H9 (cell line): ENCODE results near the gene OPN4. TPM values are rescaled to one million over a fixed set of nuclear protein-coding genes. Genes with fewer than 3 reads are reported as not detected.
A peak's percentile ranks its signal among the peaks of the same experiment; 100 is the strongest.

Experiments used
- DNase-seq: peaks from one replicate; pipeline ENCODE4 v3.0.0-alpha.2; 2017
- H2AFZ ChIP-seq: one replicate; pipeline ENCODE4 v1.6.1; 2013; ENCODE audit warnings: mild to moderate bottlenecking, low read length, control low read depth, moderate library complexity
- H2AK5ac ChIP-seq: 2 replicates; pipeline ENCODE4 v1.6.1; 2013; ENCODE audit warnings: low read length, control low read depth, mixed read lengths; ENCODE audit not compliant: insufficient read length
- H2BK120ac ChIP-seq: one replicate; pipeline ENCODE4 v1.6.1; 2013; ENCODE audit warnings: low read depth, mild to moderate bottlenecking, low read length, control low read depth, inconsistent platforms; ENCODE audit not compliant: poor library complexity, severe bottlenecking
- H2BK12ac ChIP-seq: 2 replicates; pipeline ENCODE4 v1.6.1; 2013; ENCODE audit warnings: low read length, control low read depth, mixed read lengths, low read depth; ENCODE audit not compliant: insufficient read length
- H2BK15ac ChIP-seq: 2 replicates; pipeline ENCODE4 v1.6.1; 2013; ENCODE audit warnings: low read depth, low read length, control low read depth
- H2BK20ac ChIP-seq: one replicate; pipeline ENCODE4 v1.6.1; 2013; ENCODE audit warnings: low read depth, mild to moderate bottlenecking, low read length, control low read depth, inconsistent platforms; ENCODE audit not compliant: poor library complexity, severe bottlenecking
- H2BK5ac ChIP-seq: 2 replicates; pipeline ENCODE4 v1.6.1; 2013; ENCODE audit warnings: low read length, control low read depth, mixed read lengths; ENCODE audit not compliant: insufficient read length
- H3K14ac ChIP-seq: 2 replicates; pipeline ENCODE4 v1.6.1; 2013; ENCODE audit warnings: low read length, control low read depth; ENCODE audit not compliant: insufficient read depth
- H3K18ac ChIP-seq: 2 replicates; pipeline ENCODE4 v1.6.1; 2013; ENCODE audit warnings: low read depth, mild to moderate bottlenecking, mixed read lengths, low read length, control low read depth; ENCODE audit not compliant: insufficient read length
- H3K23ac ChIP-seq: 2 replicates; pipeline ENCODE4 v1.6.1; 2013; ENCODE audit warnings: low read length, control low read depth, mixed read lengths, low read depth; ENCODE audit not compliant: insufficient read length
- H3K23me2 ChIP-seq: 2 replicates; pipeline ENCODE4 v1.6.1; 2013; ENCODE audit warnings: low read depth, mild to moderate bottlenecking, mixed read lengths, low read length, control low read depth; ENCODE audit not compliant: insufficient read length, poor library complexity, severe bottlenecking
- H3K27ac ChIP-seq: 2 replicates; pipeline ENCODE4 v1.5.1; 2013; ENCODE audit warnings: low read length, control low read depth, mixed read lengths, low read depth; ENCODE audit not compliant: insufficient read length
- H3K27me3 ChIP-seq: 2 replicates; pipeline ENCODE4 v1.6.1; 2013; ENCODE audit warnings: low read length, control low read depth, inconsistent platforms; ENCODE audit not compliant: insufficient read depth
- H3K4ac ChIP-seq: 2 replicates; pipeline ENCODE4 v1.6.1; 2013; ENCODE audit warnings: low read depth, mild to moderate bottlenecking, control low read depth, inconsistent platforms, low read length, moderate library complexity
- H3K4me1 ChIP-seq: 2 replicates; pipeline ENCODE4 v1.6.1; 2013; ENCODE audit warnings: low read length, control low read depth, inconsistent platforms; ENCODE audit not compliant: insufficient read depth
- H3K4me2 ChIP-seq: 2 replicates; pipeline ENCODE4 v1.6.1; 2013; ENCODE audit warnings: low read length, control low read depth, mixed read lengths; ENCODE audit not compliant: insufficient read length, insufficient read depth
- H3K56ac ChIP-seq: 2 replicates; pipeline ENCODE4 v1.6.1; 2013; ENCODE audit warnings: low read depth, mild to moderate bottlenecking, mixed read lengths, low read length, control low read depth; ENCODE audit not compliant: insufficient read length
- H3K79me1 ChIP-seq: 2 replicates; pipeline ENCODE4 v1.6.1; 2013; ENCODE audit warnings: low read depth, mild to moderate bottlenecking, moderate library complexity, low read length, control low read depth, inconsistent platforms; ENCODE audit not compliant: insufficient read depth, poor library complexity, severe bottlenecking
- H3K79me2 ChIP-seq: 2 replicates; pipeline ENCODE4 v1.6.1; 2013; ENCODE audit warnings: low read length, control low read depth, inconsistent platforms; ENCODE audit not compliant: insufficient read depth
- H3K9ac ChIP-seq: 2 replicates; pipeline ENCODE4 v1.6.1; 2013; ENCODE audit warnings: low read length, control low read depth, mixed read lengths; ENCODE audit not compliant: insufficient read length; ENCODE audit errors: extremely low read depth
- H3K9me3 ChIP-seq: one replicate; pipeline ENCODE4 v1.6.1; 2013; ENCODE audit warnings: low read depth, low read length, inconsistent platforms; ENCODE audit not compliant: control insufficient read depth
- H3T11ph ChIP-seq: one replicate; pipeline ENCODE4 v1.6.1; 2013; ENCODE audit warnings: mild to moderate bottlenecking, low read length, control low read depth, inconsistent platforms
- H4K20me1 ChIP-seq: one replicate; pipeline ENCODE4 v1.6.1; 2013; ENCODE audit not compliant: control insufficient read depth, insufficient read length, insufficient read depth
- H4K5ac ChIP-seq: 2 replicates; pipeline ENCODE4 v1.6.1; 2013; ENCODE audit warnings: low read depth, mild to moderate bottlenecking, mixed read lengths, low read length, control low read depth; ENCODE audit not compliant: insufficient read length
- H4K8ac ChIP-seq: replicated peaks from 2 replicates; pipeline ENCODE4 v1.6.1; 2013; ENCODE audit warnings: low read length, control low read depth, mixed read lengths, low read depth; ENCODE audit not compliant: insufficient read length
- H4K91ac ChIP-seq: 2 replicates; pipeline ENCODE4 v1.6.1; 2013; ENCODE audit warnings: low read depth, mild to moderate bottlenecking, moderate library complexity, mixed read lengths, low read length, control low read depth; ENCODE audit not compliant: insufficient read length
- H3K27ac Mint-ChIP-seq, 3 experiments: 2 replicates in 2 of 3; 3 replicates in 1 of 3; pipeline ENCODE4 v1.8.0; 2020 to 2021; ENCODE audit warnings: mixed read lengths in 3 of 3, mild to moderate bottlenecking in 1 of 3, moderate library complexity in 1 of 3
- H3K27me3 Mint-ChIP-seq: 2 replicates; pipeline ENCODE4 v1.8.0; 2021; ENCODE audit warnings: low read depth, mild to moderate bottlenecking, moderate library complexity, mixed read lengths
- H3K36me3 Mint-ChIP-seq, 3 experiments: 2 replicates in 2 of 3; 3 replicates in 1 of 3; pipeline ENCODE4 v1.8.0; 2020 to 2021; ENCODE audit warnings: low read depth in 3 of 3, mixed read lengths in 3 of 3; ENCODE audit not compliant: insufficient read depth in 1 of 3
- H3K4me1 Mint-ChIP-seq, 2 experiments: 2 replicates each; pipeline ENCODE4 v1.8.0; 2020; ENCODE audit warnings: mixed read lengths in 2 of 2
- H3K4me3 Mint-ChIP-seq, 2 experiments: 2 replicates in 1 of 2; 3 replicates in 1 of 2; pipeline ENCODE4 v1.8.0; 2020 to 2021; ENCODE audit warnings: mild to moderate bottlenecking in 2 of 2, mixed read lengths in 2 of 2, moderate library complexity in 1 of 2
- H3K9me3 Mint-ChIP-seq, 2 experiments: 2 replicates in 1 of 2; 3 replicates in 1 of 2; pipeline ENCODE4 v1.8.0; 2020; ENCODE audit warnings: mild to moderate bottlenecking in 2 of 2, mixed read lengths in 2 of 2, moderate library complexity in 1 of 2
- WGBS: extraction: QIAGEN DNeasy Blood & Tissue Kit; methylation state at CpG from one replicate; pipeline ENCODE4 v1.1.7; 2013; ENCODE audit warnings: missing lambda C conversion rate, low lambda C conversion rate, mixed read lengths; ENCODE audit not compliant: insufficient read length; ENCODE audit errors: extremely low coverage; 5-methylcytosine and 5-hydroxymethylcytosine counted together
- total RNA-seq: library from RNA; stranded (reverse); gene quantifications from 2 replicates; pipeline ENCODE4 v1.2.1, GENCODE V29; 2021
- TF ChIP-seq, protein P1 (sequence below): fragments of 200-600 bp; sonication (generic); conservative IDR thresholded peaks from 3 replicates; pipeline ENCODE4 v1.8.0; 2021; ENCODE audit warnings: antibody characterized with exemption, mild to moderate bottlenecking

The OPN4 gene
- total RNA-seq, 1 experiment from 2014 or later = not detected

DNA sequence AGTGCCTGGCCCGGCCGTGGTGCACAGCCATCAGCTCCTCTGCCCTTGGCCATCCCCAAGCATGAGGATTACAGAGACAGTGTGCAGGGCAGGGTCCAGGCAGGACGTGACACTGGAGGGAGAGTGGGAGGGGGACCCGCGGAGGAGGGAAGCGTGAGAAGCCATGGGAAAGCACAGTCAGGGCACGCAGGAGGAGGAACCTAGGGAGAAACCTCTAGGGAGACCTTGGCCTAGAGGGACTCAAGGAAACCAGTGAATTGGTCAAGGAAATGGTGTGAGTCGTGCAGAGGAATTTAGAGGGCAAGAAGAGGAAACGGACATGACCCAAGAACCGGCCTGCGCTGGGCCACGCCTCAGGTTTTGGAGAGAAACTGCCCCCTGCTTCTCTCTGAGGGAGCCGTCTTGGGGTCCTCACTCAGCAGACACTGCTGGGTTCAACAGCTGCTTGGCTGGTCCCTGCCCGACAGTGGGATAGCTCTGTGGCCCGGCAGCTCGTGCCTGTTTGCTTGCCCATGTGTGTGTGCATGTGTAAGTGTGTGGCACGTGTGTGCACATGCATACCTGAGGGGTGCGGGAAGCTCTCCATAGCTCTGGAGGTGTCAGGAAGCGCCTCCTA is 3.2 kb downstream of the OPN4 start:
- Histone ChIP-seq H4K8ac (no peak overlapping the region), H3K27me3 (no peaks in the 10 kb centered on the region), H3K4me2 (no peak overlapping the region), H3K23me2 (no peaks in the 10 kb centered on the region), H3K79me1 (no peaks in the 10 kb centered on the region), H2BK15ac (no peak overlapping the region), H2BK20ac (no peak overlapping the region), H4K20me1 (no peaks in the 10 kb centered on the region), H3K4me1 (no peaks in the 10 kb centered on the region), H3K9ac (no peak overlapping the region), H4K91ac (no peak overlapping the region), H3K23ac (no peak overlapping the region), H4K5ac (no peak overlapping the region), H2AFZ (no peak overlapping the region), H2BK12ac (no peak overlapping the region), H3K4ac (no peak overlapping the region), H3K14ac (no peak overlapping the region), H2AK5ac (no peak overlapping the region), H3K79me2 (no peaks in the 10 kb centered on the region), H3K56ac (no peak overlapping the region), H2BK120ac (no peak overlapping the region), H3K9me3 (no peaks in the 10 kb centered on the region), H3T11ph (no peak overlapping the region), H3K27ac (no peak overlapping the region), H2BK5ac (no peak overlapping the region), H3K18ac (no peak overlapping the region)
- H3K4me3 Mint-ChIP-seq = no peak overlapping the region
- peaks cover 8 to 9% of the 10 kb centered on the region in 2 experiments for H3K4me1 Mint-ChIP-seq
- no peaks in the 10 kb centered on the region for H3K36me3 Mint-ChIP-seq
- no peak for DNase-seq
- 0 out of 7 replicates have a peak overlapping the region, but pooled peaks of 1 of the 3 experiments have one; percentile 62 for H3K27ac Mint-ChIP-seq
- H3K27me3 Mint-ChIP-seq = no peaks in the 10 kb centered on the region; the same call in 1 of the 2 replicates
- H3K9me3 Mint-ChIP-seq = no peaks in the 10 kb centered on the region
- TF ChIP-seq, protein P1, sequence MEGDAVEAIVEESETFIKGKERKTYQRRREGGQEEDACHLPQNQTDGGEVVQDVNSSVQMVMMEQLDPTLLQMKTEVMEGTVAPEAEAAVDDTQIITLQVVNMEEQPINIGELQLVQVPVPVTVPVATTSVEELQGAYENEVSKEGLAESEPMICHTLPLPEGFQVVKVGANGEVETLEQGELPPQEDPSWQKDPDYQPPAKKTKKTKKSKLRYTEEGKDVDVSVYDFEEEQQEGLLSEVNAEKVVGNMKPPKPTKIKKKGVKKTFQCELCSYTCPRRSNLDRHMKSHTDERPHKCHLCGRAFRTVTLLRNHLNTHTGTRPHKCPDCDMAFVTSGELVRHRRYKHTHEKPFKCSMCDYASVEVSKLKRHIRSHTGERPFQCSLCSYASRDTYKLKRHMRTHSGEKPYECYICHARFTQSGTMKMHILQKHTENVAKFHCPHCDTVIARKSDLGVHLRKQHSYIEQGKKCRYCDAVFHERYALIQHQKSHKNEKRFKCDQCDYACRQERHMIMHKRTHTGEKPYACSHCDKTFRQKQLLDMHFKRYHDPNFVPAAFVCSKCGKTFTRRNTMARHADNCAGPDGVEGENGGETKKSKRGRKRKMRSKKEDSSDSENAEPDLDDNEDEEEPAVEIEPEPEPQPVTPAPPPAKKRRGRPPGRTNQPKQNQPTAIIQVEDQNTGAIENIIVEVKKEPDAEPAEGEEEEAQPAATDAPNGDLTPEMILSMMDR = no peak
- WGBS = no CpG with 5 or more reads among the region's 19 CpGs
